Adrenal gland (tissue), 12 donors: ENCODE data around the gene KRTDAP. TPM values are rescaled to one million over a fixed set of nuclear protein-coding genes. Genes with fewer than 3 reads are reported as not detected.

ENCODE experiments used
- DNase-seq, 7 donors: peaks; one replicate each; pipeline ENCODE4 v3.0.0-alpha.2; 2019 to 2020
- H3K27ac ChIP-seq, 5 donors: fragments of 200-600 bp; sonication (generic) in 4 of 5; 1 replicate in 3 of 5; 2 replicates in 2 of 5; pipeline versions ENCODE4 v1.5.1 to v1.8.0; 2016 to 2020; ENCODE audit warnings: mild to moderate bottlenecking in 1 of 5
- H3K27me3 ChIP-seq: fragments of 200-600 bp; 2 replicates; pipeline ENCODE4 v1.8.0; 2021
- H3K36me3 ChIP-seq, 2 donors: fragments of 200-600 bp; replicated peaks in 1 of 2; 1 replicate in 1 of 2; 2 replicates in 1 of 2; pipeline versions ENCODE4 v1.5.1 to v1.8.0; 2018 to 2022
- H3K4me1 ChIP-seq, 2 donors: fragments of 200-600 bp; replicated peaks in 1 of 2; 1 replicate in 1 of 2; 2 replicates in 1 of 2; pipeline versions ENCODE4 v1.5.1 to v1.8.0; 2018 to 2021
- H3K4me3 ChIP-seq, 4 donors: fragments of 200-600 bp; sonication (generic) in 3 of 4; one replicate each; pipeline ENCODE4 v1.5.1; 2016 to 2018
- H3K9me3 ChIP-seq, 3 donors: fragments of 200-600 bp; sonication (generic) in 1 of 3; replicated peaks in 1 of 3; 1 replicate in 2 of 3; 2 replicates in 1 of 3; pipeline versions ENCODE4 v1.5.1 to v1.8.0; 2016 to 2021
- POLR2A ChIP-seq, 2 donors: fragments of 450-650 bp; IDR thresholded peaks; one replicate each; pipeline ENCODE4 v1.6.1; 2017; ENCODE audit warnings: antibody characterized with exemption in 2 of 2, mild to moderate bottlenecking in 2 of 2, moderate library complexity in 1 of 2
- WGBS, 4 donors: extraction: QIAGEN DNeasy Blood & Tissue Kit in 2 of 4; methylation state at CpG; one replicate each; pipeline versions ENCODE4 v1.1.5 to v1.1.7; 2013 to 2017; 5-methylcytosine and 5-hydroxymethylcytosine counted together
- intact Hi-C, 2 donors: fragments of 100-400 bp; cut with DNase I; formaldehyde crosslinking; loops; one replicate each; pipeline versions ENCODE4 v1.14.1 to v1.15.0; 2022 to 2023
- polyA plus RNA-seq, 3 donors: library from polyadenylated mRNA; stranded (reverse); fragments of 200-250 nt in 2 of 3; fragments of 350-450 nt in 1 of 3; fragmentation: Illumina TruSeq in 1 of 3; extraction: RNeasy Lipid Tissue Mini Kit (QIAGEN cat#74804) in 1 of 3; gene quantifications; one replicate each; pipeline ENCODE4 v1.2.3, GENCODE V29; 2013 to 2014
- total RNA-seq, 9 donors: library from RNA; depleted of rRNA in 4 of 9; stranded (reverse); fragments of >200 nt in 4 of 9; fragments of 120-200 nt in 1 of 9; fragmentation: NEBNext Ultra II Directional in 1 of 9; extraction: Animal tissue kit (Norgen Biotek cat#: 25700) in 1 of 9; gene quantifications; one replicate each; pipeline versions ENCODE4 v1.1.0 to v1.2.4, GENCODE V29; 2013 to 2023
- TF ChIP-seq, protein P1 (sequence below), 6 experiments: fragments of 450-650 bp in 4 of 6; fragments of 200-600 bp in 2 of 6; sonication (generic) in 1 of 6; IDR thresholded peaks; 1 replicate in 5 of 6; 2 replicates in 1 of 6; pipeline versions ENCODE4 v1.5.1 to v1.8.0; 2016 to 2021; ENCODE audit warnings: antibody characterized with exemption in 6 of 6, mild to moderate bottlenecking in 2 of 6, moderate library complexity in 1 of 6
- donor health status: healthy with polysubstance abuse.
- donor health status: Bipolar disorder and iron deficiency.
- donor health status: DM: yes; HTN: yes; CAD: no.
- donor health status: DM: no; HTN: no; CAD: no.
- donor health status: DM: no; HTN: no; CAD: no.
- donor health status: DM: yes; HTN: yes; CAD: no.

KRTDAP gene
- total and polyA plus RNA-seq, 12 donors = not detected

DNA sequence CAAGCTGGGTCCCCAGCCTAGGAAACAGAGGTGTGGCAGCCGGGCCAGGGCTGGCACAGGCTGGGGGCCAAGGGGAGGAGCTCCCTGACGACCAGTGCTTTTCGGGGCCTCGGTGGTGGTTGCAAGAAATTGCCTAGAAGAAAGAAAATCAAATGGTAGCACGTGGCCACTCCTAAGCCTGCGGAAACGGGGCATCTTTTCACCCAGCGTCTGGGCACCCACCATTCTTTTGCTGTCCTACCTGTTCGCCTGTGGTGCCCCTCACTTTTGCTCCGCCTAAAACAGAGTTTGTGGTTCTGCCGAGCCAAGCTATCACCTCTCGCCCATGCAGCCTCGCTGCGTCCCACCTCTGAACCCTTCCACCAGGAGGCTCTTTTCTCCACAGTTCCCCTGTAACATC lies 7.1 kb upstream of the KRTDAP start:
- H3K27ac ChIP-seq = no peak overlapping the region
- H3K9me3 ChIP-seq = no peaks in the 10 kb centered on the region
- 80 to 87% (median 86%) methylated on average over 12 to 14 of the region's 14 CpGs for WGBS, 4 donors
- DNase-seq = no peak
- intact Hi-C loops = no loop called here
- no peaks in the 10 kb centered on the region for H3K36me3 ChIP-seq
- H3K4me1 ChIP-seq = peaks cover 0 to 5% of the 10 kb centered on the region in 2 donors
- no peak overlapping the region for H3K4me3 ChIP-seq
- no peaks in the 10 kb centered on the region for H3K27me3 ChIP-seq
- TF ChIP-seq, protein P1, sequence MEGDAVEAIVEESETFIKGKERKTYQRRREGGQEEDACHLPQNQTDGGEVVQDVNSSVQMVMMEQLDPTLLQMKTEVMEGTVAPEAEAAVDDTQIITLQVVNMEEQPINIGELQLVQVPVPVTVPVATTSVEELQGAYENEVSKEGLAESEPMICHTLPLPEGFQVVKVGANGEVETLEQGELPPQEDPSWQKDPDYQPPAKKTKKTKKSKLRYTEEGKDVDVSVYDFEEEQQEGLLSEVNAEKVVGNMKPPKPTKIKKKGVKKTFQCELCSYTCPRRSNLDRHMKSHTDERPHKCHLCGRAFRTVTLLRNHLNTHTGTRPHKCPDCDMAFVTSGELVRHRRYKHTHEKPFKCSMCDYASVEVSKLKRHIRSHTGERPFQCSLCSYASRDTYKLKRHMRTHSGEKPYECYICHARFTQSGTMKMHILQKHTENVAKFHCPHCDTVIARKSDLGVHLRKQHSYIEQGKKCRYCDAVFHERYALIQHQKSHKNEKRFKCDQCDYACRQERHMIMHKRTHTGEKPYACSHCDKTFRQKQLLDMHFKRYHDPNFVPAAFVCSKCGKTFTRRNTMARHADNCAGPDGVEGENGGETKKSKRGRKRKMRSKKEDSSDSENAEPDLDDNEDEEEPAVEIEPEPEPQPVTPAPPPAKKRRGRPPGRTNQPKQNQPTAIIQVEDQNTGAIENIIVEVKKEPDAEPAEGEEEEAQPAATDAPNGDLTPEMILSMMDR (IDR thresholded peaks at IDR 0.05) = no peak
- TF ChIP-seq POLR2A (IDR thresholded peaks at IDR 0.05) = no peak

DNA sequence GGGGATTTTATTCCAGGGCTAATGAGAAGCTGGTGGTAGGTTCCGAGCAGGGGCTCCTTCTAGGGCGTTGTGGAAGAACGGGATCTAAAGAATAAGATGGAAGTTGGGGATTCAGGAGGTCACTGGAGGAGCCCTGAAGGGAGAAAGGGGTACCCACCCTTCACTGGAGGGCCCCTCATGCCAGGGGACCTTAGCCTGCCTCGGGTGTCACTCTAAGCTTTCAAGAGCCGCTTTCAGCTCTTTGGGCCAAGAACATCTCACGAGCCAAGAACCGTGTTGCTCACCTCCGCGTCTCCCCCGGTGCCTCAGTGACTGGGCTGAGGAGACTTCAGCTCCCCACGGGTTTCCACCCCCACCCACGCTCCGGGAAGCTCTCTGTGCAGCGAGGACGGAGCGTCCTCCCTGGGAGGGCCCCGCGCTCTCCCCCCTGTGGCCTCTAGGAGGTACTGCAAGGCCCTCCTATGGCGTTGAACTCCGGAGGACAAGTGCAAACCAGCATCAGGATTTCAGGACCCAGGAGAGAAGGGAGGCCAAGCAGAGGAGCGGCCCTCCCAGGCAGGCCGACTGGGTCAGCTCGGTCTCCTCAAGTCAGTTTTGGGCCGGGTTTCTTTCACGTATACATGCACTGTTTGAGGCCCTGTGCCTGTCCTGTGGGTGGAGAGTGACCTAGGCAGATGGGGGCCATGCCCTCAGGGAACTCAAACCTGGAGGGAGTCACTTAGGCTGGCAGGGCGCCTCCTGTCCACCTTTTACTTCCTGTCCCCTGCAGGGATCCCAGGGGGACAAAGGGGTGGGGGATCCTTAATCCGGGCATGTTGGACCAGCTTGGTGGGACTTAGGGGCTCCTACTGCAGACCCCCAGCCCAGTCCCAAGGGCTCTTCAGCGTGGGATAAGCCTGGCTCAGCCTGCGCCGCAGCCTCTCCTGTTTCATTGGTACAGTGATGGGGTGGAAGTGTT lies 5.1 kb upstream of the KRTDAP start:
- intact Hi-C loops = loop anchor here in 1 of 2 donors (2.0 kb wide), 1 partner anchor 143 kb away; no protein-coding TSS in a partner anchor
- DNase-seq = peak; percentile 60 to 79 (median 67)

DNA sequence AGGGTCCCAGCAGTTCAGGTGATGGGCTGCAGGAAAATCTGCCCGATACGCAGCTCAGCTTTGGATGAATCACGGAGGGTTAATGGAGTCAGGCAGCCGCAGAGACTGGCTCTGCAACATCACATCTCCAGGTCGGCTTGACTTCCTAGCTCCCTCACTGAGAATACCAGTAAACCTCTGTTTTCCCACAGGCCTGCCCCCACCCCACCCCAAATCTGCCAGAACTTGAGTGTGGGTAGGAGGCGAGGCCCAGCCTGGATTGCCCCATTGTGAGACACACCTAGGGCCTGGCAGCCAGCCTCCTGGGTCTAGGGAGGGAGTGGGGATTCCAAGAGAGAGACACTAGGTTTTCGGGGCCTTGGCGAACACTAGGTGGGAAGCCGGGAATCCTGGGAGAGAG lies 3.7 kb upstream of the KRTDAP start:
- peaks cover 0 to 5% of the 10 kb centered on the region in 2 donors for H3K4me1 ChIP-seq
- WGBS, 4 donors = 91 to 97% (median 94%) methylated on average over 5 to 9 of the region's 9 CpGs
- no peaks in the 10 kb centered on the region for H3K27me3 ChIP-seq
- DNase-seq = no peak
- no peak overlapping the region for H3K4me3 ChIP-seq
- TF ChIP-seq POLR2A (IDR thresholded peaks at IDR 0.05) = no peak
- TF ChIP-seq, protein P1 (IDR thresholded peaks at IDR 0.05) = no peak
- intact Hi-C loops = loop anchor here in 1 of 2 donors (2.0 kb wide), 1 partner anchor 141 kb away; no protein-coding TSS in a partner anchor
- no peaks in the 10 kb centered on the region for H3K9me3 ChIP-seq
- H3K27ac ChIP-seq = no peak overlapping the region
- H3K36me3 ChIP-seq = no peaks in the 10 kb centered on the region

More for the DNA sequence above, 5.1 kb upstream of the KRTDAP start:
- no peaks in the 10 kb centered on the region for H3K27me3 ChIP-seq
- H3K4me3 ChIP-seq = no peak overlapping the region
- no peaks in the 10 kb centered on the region for H3K36me3 ChIP-seq
- 22 to 35% (median 25%) methylated on average over 13 to 30 of the region's 30 CpGs for WGBS, 4 donors
- no peaks in the 10 kb centered on the region for H3K9me3 ChIP-seq
- H3K27ac ChIP-seq = no peak overlapping the region
- TF ChIP-seq POLR2A (IDR thresholded peaks at IDR 0.05) = no peak
- TF ChIP-seq, protein P1 (IDR thresholded peaks at IDR 0.05) = peak; percentile 90 to 99 (median 94)
- peaks cover 0 to 5% of the 10 kb centered on the region in 2 donors for H3K4me1 ChIP-seq

DNA sequence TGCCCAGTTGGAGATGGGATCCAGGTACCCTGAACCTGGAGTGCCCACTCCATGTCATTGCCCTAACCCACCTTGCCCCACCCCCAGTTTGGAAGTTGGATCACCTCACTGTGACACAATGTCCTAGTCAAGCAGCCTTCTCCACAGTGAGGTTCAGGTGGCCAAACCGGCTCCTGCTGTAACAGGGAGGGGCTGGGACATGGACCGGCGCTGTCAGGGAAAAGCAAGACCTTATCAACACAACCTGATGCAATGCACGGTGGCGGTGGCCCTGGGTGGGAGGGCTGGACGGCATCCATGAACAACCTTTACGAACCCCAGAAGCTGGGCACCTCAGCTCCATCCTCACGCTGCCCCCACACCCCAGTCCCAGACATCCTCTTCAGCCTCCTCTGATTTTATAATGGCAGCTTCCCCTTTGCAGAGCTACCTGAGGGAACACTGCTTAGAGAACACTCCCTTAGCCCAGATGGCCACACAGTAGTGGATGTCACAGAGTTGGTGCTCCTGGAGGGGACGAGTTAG lies 1.6 kb upstream of the KRTDAP start:
- Histone ChIP-seq H3K9me3 (no peaks in the 10 kb centered on the region), H3K27me3 (no peaks in the 10 kb centered on the region), H3K4me3 (no peak overlapping the region), H3K4me1 (peaks cover 0 to 5% of the 10 kb centered on the region in 2 donors), H3K27ac (no peak overlapping the region), H3K36me3 (no peaks in the 10 kb centered on the region)
- intact Hi-C loops = no loop called here
- TF ChIP-seq, protein P1 (IDR thresholded peaks at IDR 0.05) = no peak
- TF ChIP-seq POLR2A (IDR thresholded peaks at IDR 0.05) = no peak
- WGBS, 4 donors = 84 to 88% (median 88%) methylated on average over 5 to 9 of the region's 9 CpGs
- no peak for DNase-seq
